Astrocyte (in vitro differentiated cells and primary cell): Measurements from ENCODE around the gene GBGT1.

Experiments
- EZH2 ChIP-seq: IDR thresholded peaks from 2 replicates; pipeline ENCODE4 v1.6.1; 2012; ENCODE audit warnings: mild to moderate bottlenecking, low read length, inconsistent platforms; ENCODE audit not compliant: insufficient read depth
- TF ChIP-seq, protein P1 (sequence below): IDR thresholded peaks from 2 replicates; pipeline ENCODE4 v1.5.1; 2011; ENCODE audit warnings: low read depth, mild to moderate bottlenecking, inconsistent platforms, low read length, moderate library complexity; ENCODE audit not compliant: insufficient read depth

DNA sequence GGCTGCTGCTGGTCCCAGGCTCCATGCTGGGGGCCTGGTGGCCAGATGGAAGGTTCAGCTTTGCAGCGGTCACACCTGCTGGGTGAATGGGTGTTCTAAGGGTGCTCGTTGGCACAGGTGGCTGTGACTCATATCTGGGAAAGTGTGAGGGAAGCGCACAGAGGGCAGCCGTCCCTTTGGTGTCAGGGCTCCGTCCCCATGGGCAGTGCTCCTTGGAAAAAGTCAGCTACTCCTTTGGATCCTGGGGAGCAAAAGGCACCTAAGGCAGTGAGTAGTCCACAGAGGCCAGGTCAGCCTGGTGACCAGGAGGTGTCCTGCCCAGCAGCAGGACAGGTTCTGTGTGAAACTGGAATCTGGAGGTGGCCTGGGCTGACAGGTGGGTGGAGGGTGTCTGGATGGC lies 18.4 kb upstream of the GBGT1 start:
- TF ChIP-seq, protein P1, sequence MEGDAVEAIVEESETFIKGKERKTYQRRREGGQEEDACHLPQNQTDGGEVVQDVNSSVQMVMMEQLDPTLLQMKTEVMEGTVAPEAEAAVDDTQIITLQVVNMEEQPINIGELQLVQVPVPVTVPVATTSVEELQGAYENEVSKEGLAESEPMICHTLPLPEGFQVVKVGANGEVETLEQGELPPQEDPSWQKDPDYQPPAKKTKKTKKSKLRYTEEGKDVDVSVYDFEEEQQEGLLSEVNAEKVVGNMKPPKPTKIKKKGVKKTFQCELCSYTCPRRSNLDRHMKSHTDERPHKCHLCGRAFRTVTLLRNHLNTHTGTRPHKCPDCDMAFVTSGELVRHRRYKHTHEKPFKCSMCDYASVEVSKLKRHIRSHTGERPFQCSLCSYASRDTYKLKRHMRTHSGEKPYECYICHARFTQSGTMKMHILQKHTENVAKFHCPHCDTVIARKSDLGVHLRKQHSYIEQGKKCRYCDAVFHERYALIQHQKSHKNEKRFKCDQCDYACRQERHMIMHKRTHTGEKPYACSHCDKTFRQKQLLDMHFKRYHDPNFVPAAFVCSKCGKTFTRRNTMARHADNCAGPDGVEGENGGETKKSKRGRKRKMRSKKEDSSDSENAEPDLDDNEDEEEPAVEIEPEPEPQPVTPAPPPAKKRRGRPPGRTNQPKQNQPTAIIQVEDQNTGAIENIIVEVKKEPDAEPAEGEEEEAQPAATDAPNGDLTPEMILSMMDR, result no peak
- TF ChIP-seq EZH2, result no peak
